K562 (cell line): ENCODE results near the gene SLC12A1. TPM values are rescaled to one million over a fixed set of nuclear protein-coding genes. Genes with fewer than 3 reads are reported as not detected.
A peak's percentile ranks its signal among the peaks of the same experiment; 100 is the strongest.

Experiments
- BMI1 ChIP-seq: fragments of 150-350 bp; IDR thresholded peaks from 2 replicates; pipeline ENCODE4 v1.6.1; 2014; ENCODE audit warnings: low read length
- C11orf30 ChIP-seq: fragments of 450-650 bp; IDR thresholded peaks from 2 replicates; pipeline ENCODE4 v1.6.1; 2016; ENCODE audit warnings: low read depth, mild to moderate bottlenecking
- CBX1 ChIP-seq: sonication (generic); IDR thresholded peaks from 2 replicates; pipeline ENCODE4 v1.6.1; 2016; ENCODE audit warnings: antibody characterized with exemption, low read depth, mild to moderate bottlenecking
- CHCHD3 ChIP-seq: fragments of 250-450 bp; sonication (Bioruptor Pico); IDR thresholded peaks from 2 replicates; pipeline ENCODE4 v2.1.2; 2022; ENCODE audit warnings: mild to moderate bottlenecking
- CTCFL ChIP-seq: IDR thresholded peaks from 2 replicates; pipeline ENCODE4 v1.6.1; 2011; ENCODE audit warnings: borderline replicate concordance, low read depth, mild to moderate bottlenecking, moderate library complexity, low read length; ENCODE audit not compliant: insufficient read depth, poor library complexity, severe bottlenecking
- DNMT1 ChIP-seq: fragments of 450-650 bp; IDR thresholded peaks from 2 replicates; pipeline ENCODE4 v1.6.1; 2016; ENCODE audit warnings: antibody characterized with exemption, mild to moderate bottlenecking
- E2F4 ChIP-seq: sonication (generic); formaldehyde crosslinking; IDR thresholded peaks from 2 replicates; pipeline ENCODE4 v1.8.0; 2022; ENCODE audit warnings: mild to moderate bottlenecking, low read depth, missing genetic modification reagents
- FOXK1 ChIP-seq: sonication (generic); formaldehyde crosslinking; IDR thresholded peaks from 2 replicates; pipeline ENCODE4 v1.8.0; 2022; ENCODE audit warnings: missing genetic modification reagents, mild to moderate bottlenecking, borderline replicate concordance
- FOXK2 ChIP-seq, 2 experiments: fragments of 450-650 bp; IDR thresholded peaks in 1 of 2; conservative IDR thresholded peaks in 1 of 2; 2 replicates each; pipeline ENCODE4 v1.6.1; 2016; ENCODE audit warnings: low read depth in 2 of 2, mild to moderate bottlenecking in 1 of 2
- GTF2A2 ChIP-seq: IDR thresholded peaks from 2 replicates; pipeline ENCODE4 v1.6.1; 2016; ENCODE audit warnings: mild to moderate bottlenecking, missing genetic modification characterization, missing compliant biosample characterization
- GTF2B ChIP-seq: IDR thresholded peaks from 2 replicates; pipeline ENCODE4 v1.6.1; 2011; ENCODE audit not compliant: insufficient read length; ENCODE audit errors: extremely low read depth
- JUNB ChIP-seq: fragments of 450-650 bp; formaldehyde crosslinking; conservative IDR thresholded peaks from 2 replicates; pipeline ENCODE4 v1.4.0; 2020; ENCODE audit warnings: mild to moderate bottlenecking
- KAT7 ChIP-seq: sonication (generic); formaldehyde crosslinking; IDR thresholded peaks from 2 replicates; pipeline ENCODE4 v1.8.0; 2022; ENCODE audit warnings: missing genetic modification reagents, mild to moderate bottlenecking, borderline replicate concordance
- MCM7 ChIP-seq, 2 experiments: fragments of 450-650 bp; IDR thresholded peaks; 2 replicates each; pipeline ENCODE4 v1.6.1; 2016 to 2018
- NFIX ChIP-seq: fragments of 250-450 bp; sonication (Bioruptor Pico); IDR thresholded peaks from 2 replicates; pipeline ENCODE4 v1.4.0; 2020; ENCODE audit warnings: low read depth, mild to moderate bottlenecking, moderate library complexity
- TFAP4 ChIP-seq: sonication (generic); formaldehyde crosslinking; IDR thresholded peaks from 2 replicates; pipeline ENCODE4 v1.8.0; 2022; ENCODE audit warnings: missing genetic modification reagents, mild to moderate bottlenecking, moderate library complexity, borderline replicate concordance
- UBTF ChIP-seq, 2 experiments: IDR thresholded peaks; 2 replicates each; pipeline ENCODE4 v1.6.1; 2012; ENCODE audit warnings: improper control_type of control experiment in 2 of 2, low read depth in 2 of 2, low read length in 2 of 2, borderline replicate concordance in 1 of 2
- ZNF174 ChIP-seq: fragments of 250-450 bp; sonication (Bioruptor Pico); IDR thresholded peaks from 2 replicates; pipeline ENCODE4 v1.4.0; 2020; ENCODE audit warnings: mild to moderate bottlenecking
- ZNF274 ChIP-seq: IDR thresholded peaks from 2 replicates; pipeline ENCODE4 v1.6.1; 2011; ENCODE audit warnings: low read depth, mild to moderate bottlenecking, low read length, moderate library complexity, borderline replicate concordance
- ZNF766 ChIP-seq: fragments of 200-800 bp; sonication (Bioruptor generic); conservative IDR thresholded peaks from 2 replicates; pipeline ENCODE4 v1.6.1; 2016; ENCODE audit warnings: missing genetic modification characterization, missing compliant biosample characterization
- polyA plus RNA-seq, 8 experiments: library from polyadenylated mRNA; depleted of rRNA in 4 of 8; stranded (reverse) in 5 of 8; unstranded in 3 of 8; fragments of >200 nt; fragmentation: Nextera tagmentation in 2 of 8; fragmentation: Illumina TruSeq in 1 of 8; extraction: Ambion mirVana in 2 of 8; extraction: Trizol in 1 of 8; gene quantifications; 2 replicates each; pipeline versions ENCODE4 v1.2.1 to v1.2.3, GENCODE V29; 2011 to 2014; ENCODE audit warnings: inconsistent platforms in 1 of 8, missing spikeins in 1 of 8
- total RNA-seq, 7 experiments: library from RNA; depleted of rRNA in 6 of 7; stranded (reverse); fragments of >200 nt in 6 of 7; fragmentation: Illumina TruSeq in 2 of 7; extraction: Trizol in 2 of 7; gene quantifications; 2 replicates each; pipeline versions ENCODE4 v1.2.1 to v1.2.3, GENCODE V29; 2011 to 2021; ENCODE audit warnings: low replicate concordance in 1 of 7

Gene SLC12A1
- total and polyA plus RNA-seq, 9 of the 15 experiments (the other 6 are each of a cell fraction or from before 2014, with no cell fraction given): not detected

GRCh38 chr15:48330855-48331795 lies 125.0 kb downstream of the SLC12A1 start, which contains the start of gene DUT (continued):
- TF ChIP-seq E2F4 (peak; percentile 68; the same call in 1 of the 2 replicates), C11orf30 (peak; percentile 64), ZNF766 (peak; percentile 75; the same call in 1 of the 2 replicates), BMI1 (no peak), FOXK2 (conservative IDR thresholded peaks at IDR 0.05 in 1 of 2, IDR thresholded peaks at IDR 0.05 in 1 of 2; ENCODE audit: low read depth in 2 of 2) (peak in 1 of 2 experiments; percentile 37; a peak in 1 of 4 replicates), JUNB (CRISPR knock-in tag) (no peak), GTF2B (no peak), TFAP4 (peak; percentile 63; the same call in 1 of the 2 replicates), GTF2A2 (no peak), CHCHD3 (CRISPR knock-in tag) (no peak), FOXK1 (CRISPR knock-in tag) (no peak), DNMT1 (no peak), CTCFL (no peak), NFIX (no peak), ZNF174 (CRISPR knock-in tag) (no peak), KAT7 (CRISPR knock-in tag) (no peak), UBTF (IDR thresholded peaks at IDR 0.05; ENCODE audit: borderline replicate concordance in 1 of 2, low read depth in 2 of 2, low read length in 2 of 2) (peak; percentile 68 to 79; a peak in 3 of 4 replicates), MCM7 (IDR thresholded peaks at IDR 0.05) (no peak), CBX1 (peak; percentile 62; the same call in 1 of the 2 replicates), ZNF274 (no peak)
